Measurements from ENCODE around the gene CRMP1.
"Not testable (repeated sequence)": the region's sequence is repeated elsewhere in the genome, so short reads cannot be mapped to it uniquely, and the experiment has no call there.

The CRMP1 gene

DNA sequence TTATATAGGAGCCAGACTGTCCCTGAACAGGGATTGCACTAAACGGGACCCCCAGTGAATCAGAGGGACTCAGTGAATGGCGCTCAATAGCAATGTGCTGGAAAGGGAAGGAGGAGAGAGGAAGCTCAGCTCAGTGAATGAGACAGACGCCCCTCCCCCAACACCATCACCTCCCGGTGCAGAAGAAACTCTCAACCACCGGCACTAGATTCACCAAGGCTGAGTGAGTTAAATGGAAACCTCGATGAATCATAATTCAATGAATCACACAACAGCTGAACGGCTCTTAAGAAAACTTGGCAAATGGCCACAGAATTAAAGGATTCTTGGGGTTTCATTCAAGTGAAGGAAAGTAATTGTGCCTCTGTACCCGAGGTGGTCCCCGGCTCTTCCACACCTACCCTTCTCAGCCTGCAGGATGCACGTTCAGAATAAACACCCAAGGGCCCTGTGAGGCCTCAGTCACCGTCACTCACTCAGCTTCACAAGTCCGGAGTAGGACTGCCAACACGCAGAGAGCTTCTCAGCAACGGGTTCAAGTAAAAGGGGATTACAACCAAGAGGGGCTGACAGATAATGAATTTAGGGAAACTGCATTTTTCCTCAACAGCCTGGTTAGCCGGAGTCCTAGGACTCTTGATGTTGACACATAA lies 29.3 kb downstream of the CRMP1 start:
- no peak overlapping the region for H3K4me3 ChIP-seq (ENCODE audit: low read depth, low read length)

DNA sequence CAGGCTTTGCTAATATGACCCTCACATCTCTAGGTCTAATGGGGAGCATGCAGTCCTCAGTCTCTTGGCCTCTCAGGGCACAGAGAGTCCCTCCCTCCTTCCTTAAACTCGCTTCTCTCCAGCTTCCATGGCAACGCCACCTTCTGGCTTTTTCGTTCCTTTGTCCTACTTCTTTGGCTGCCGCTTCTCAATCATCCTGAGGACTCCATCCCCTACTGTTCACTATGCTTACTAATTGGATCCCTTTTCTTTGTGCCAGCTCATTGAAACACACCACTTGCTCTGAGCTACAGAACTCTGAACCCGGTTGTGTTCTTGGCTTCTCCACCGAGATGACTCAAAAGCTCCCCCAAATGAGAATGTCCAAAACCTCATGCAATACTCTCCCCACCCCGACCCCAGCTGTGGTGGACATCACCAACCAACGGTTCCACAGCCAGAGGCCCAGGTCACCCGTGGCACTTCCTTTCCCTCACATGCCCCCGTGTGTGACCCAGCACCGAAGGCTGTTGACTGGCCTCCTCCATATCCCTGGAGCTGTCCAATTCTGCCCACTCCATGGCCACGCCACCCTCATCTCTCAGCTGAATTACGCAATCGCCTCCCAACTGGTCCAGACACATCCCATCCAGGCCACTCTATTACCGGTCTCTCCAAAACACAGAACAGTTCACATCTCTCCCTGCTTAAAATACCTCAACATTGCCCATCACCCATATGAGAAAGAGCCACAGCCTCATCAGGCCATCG lies 34.7 kb downstream of the CRMP1 start:
- H3K4me3 ChIP-seq (ENCODE audit: low read depth, low read length): no peak overlapping the region

DNA sequence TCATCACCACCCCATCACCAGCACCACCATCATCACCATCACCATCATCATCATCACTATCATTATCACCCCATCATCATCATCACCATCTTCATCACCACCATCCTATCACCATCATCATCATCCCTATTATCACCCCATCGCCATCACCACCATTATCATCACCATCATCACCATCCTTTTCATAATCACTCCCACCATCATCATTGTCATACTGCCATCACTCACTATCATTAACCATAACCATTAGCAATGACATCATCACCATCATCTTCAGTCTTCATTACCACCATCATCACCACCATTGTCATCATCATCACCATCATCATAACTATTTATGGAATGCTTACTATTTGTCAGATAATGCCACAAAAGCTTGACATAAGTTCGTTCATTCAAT lies 35.7 kb downstream of the CRMP1 start:
- no peak overlapping the region for H3K4me3 ChIP-seq (ENCODE audit: low read depth, low read length)

DNA sequence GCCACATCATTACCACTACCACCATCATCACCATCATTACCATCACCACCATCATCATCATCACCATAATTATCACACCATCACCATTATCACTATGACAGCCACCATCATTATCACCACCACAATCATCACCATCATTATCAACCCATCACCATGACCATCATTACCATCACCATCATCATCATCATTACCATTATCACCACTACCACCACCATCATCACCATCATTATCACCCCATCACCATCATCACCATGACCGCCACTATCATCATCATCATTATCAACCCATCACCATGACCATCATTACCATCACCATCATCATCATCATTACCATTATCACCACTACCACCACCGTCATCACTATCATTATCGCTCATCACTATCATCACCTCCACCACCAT lies 36.5 kb downstream of the CRMP1 start:
- not testable (repeated sequence) for H3K4me3 ChIP-seq (ENCODE audit: low read depth, low read length)

DNA sequence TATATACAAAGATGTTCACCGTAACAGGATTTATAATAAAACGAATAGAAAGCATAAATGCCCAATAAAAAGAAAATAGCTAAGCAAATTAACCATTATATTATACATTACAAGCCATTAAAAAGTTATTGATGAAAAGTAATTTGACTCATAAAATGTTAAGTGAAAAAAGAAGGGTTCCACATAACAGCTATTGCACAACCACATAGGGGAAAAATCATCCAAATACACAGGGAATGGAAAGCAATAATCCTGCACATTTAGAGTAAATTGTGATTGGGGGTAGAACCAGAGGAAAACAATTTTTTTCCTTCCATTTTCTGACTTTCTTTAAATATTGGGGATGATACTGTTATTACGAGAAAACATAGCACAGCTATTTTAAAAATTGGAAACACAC lies 38.0 kb downstream of the CRMP1 start:
- H3K4me3 ChIP-seq (ENCODE audit: low read depth, low read length): no peak overlapping the region

DNA sequence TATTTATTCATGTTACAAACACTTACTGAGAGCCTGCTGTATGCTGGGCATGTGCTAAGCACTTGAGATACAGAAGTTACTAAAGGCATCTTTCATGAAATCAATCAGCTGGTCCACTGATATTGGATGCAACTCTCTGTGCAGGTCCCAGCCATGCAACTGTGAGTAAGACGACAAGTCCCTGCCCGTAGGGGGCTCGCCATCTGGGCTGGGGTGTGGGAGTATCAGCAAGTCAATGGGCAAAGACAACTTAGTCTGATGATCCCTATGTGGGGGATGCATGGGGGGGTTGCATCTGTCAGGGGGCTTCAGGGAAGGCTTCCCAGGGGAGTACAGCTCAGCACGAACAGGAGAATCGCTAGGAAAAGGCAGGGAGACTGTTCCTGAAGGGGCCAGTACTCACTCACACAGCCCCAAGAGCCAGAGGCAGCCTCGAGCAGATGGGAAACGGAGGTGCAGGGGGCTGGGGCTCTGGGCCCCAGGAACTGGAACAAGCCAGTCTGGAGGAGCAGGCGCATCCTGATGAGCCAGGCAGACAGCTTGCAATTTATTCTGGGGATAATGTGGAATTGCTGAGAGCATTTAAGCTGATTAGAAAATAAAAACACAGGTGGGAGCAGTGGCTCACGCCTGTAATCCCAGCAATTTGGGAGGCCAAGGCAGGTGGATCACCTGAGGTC lies 40.2 kb downstream of the CRMP1 start:
- no peak overlapping the region for H3K4me3 ChIP-seq (ENCODE audit: low read depth, low read length)

DNA sequence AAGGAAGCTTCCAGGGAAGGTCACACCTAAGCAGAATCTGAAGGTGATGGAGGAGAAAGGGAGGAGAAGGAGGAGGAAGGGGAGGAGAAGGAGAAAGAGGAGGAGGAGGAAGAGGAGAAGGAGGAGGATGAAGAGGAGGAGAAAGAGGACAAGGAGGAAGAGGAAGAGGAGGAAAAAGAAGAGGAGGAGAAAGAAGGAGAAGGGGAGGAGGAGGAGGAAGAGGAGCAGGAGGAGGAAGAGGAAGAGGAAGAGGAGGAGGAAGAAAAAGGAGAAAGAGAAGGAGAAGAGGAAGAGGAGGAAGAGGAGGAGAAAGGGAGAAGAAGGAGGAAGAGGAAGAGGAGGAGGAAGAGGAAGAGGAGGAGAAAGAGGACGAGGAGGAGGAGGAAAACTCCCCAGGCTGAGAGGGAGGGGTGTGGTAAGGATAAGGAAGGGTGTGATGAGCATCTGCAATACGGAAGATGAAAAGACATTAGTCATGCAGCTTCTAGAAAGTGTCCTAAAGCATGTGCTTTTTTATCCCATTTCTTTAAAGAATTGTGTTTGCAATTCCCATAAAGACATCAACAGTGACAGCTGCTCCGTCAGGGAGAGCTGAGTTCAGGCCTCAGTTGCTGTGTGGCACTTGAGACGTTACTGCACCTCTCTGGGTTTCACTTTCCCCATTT lies 41.1 kb downstream of the CRMP1 start:
- no peak overlapping the region for H3K4me3 ChIP-seq (ENCODE audit: low read depth, low read length)

DNA sequence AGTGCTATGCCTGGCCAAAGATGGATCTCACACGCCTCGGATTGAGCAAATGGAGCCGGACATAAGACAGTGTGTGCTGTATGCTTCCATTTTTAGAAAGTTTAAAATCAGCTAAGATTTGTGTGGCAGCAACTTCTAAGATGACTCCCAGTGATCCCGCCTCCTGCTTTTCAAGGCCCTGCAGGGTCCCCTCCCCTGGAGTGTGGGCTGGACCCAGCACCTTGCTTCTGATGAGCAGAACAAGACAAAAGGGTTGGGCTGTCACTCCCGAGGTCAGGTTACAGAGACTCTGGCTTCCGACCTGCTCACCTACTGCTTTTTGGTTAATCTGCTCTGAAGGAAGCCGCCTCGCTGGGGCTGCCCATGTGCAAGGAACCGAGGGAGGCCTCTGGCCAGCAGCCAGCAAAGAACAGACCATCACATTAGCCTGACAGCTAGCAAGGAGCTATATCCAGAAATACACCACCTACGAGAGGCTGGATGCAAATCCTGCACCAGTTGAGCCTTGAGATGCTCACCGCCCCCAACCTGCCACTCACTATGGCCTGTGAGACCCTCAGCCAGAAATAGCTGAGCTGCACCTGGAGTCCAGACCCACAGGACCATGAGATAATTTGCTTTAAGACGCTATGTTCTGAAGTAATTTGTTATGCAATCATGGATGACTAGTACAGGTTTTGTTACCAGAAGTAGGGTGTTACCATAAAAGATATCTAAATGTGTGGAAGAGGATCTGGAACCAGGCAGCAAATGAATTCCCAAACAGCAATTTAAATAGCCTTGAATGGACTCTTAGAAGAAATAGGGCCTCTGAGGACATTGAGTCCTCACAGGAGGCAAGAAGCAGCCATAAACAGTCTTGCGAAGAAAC lies 47.6 kb downstream of the CRMP1 start:
- H3K4me3 ChIP-seq (ENCODE audit: low read depth, low read length): no peak overlapping the region

DNA sequence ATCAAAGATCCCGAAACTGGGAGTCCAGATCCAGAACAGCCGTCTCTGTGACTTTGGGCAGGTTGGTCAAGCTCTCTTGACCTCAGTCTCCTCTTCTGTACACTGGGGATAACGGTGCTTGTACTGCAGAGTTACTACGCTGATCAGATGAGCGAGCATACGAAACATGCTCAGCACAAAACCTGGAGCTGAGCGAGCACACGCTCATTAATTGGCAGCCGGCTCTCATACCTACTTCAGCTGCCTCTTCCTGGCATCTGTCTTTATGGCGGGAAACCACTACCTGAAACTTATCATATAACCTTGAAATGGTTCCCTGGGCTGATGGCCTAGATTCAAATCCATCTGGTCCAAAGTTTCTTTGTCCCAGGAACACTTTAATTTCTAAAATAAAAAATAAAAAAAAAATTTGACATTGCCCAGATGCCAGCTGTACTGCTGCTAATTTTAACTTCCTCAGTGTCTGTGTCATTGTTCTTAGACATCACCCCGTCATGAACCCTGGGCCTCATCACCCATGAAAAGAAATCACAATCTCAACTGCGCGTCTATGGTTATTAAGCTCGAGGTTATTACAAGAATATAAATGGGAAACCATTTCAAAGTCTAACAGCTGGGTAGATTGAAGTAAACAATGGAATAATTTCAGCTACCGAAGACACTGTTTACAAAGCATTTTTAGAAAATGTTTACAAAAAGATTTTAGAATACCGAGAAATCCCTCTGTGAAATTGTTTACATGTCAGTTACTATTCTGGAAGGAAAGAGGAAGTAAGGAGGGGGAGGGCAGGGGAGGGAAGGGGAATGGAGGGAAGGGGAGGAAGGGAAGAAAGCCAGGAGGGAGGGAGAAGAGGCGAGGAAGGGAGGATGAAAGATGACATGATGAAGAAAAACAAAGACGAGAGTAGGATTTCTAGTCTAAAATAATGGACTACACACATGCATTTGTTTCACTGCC lies 49.0 kb downstream of the CRMP1 start:
- H3K4me3 ChIP-seq (ENCODE audit: low read depth, low read length): no peak overlapping the region

DNA sequence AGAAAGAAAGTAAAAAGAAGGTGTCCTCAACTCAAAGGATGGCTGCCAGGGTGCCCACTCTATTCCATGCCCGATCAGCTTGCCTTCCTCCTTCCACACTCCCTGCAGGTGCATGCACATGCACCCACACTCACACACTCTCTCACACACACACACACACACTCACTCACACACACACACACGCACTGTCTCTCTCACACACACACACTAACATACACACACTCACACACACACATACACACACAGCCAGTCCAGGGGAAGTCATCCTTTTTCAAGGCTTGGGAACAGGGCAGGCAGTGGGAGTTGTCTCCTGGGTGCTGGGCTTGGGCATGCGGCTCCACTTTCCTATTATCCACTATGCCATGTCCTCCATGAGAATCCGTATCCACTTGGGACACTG lies 50.4 kb downstream of the CRMP1 start:
- H3K4me3 ChIP-seq (ENCODE audit: low read depth, low read length): no peak overlapping the region

DNA sequence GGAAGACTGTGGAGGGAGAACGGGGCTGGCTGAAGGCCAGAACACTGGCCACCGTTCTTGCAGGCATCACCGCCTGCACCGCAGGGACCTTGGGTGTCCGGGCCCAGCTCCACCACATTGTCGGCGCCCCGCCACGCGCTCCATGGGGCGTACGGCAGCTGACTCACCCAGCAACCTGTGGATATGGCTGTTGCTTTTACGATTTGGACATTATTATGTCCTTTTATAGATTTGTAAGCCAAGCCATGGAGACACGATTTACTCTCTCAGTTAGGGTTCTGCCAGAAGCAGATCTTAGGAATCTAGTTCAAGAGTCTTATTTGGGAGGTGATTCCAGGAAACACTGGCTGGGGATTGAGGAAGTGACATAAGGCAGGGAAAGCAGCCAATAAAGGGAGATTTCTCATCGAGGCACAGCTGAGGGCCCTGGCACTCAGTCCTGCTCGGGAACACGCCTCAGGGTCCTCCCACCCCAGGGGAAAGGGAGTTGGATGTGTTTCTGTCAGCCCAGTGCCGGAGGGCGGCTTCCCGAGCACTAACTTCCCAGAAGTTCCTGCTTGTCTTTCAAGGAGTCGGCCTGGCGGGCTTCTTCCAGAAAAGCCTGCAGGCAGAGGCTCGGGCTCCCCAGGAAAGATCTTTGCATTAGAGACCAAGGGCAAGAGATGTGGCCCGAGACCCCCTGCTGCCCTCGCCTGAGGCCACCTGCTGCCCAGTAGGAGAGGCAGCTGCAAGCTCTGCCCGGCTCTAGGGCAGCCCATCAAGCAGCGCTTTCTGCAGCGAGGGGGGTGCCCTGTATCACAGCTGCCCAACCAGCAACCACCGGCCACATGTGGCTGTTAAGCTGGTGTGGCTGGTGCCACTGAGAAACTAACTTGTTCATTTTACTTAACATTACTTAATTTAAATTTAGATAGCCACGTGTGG lies 52.9 kb downstream of the CRMP1 start:
- H3K4me3 ChIP-seq (ENCODE audit: low read depth, low read length): no peak overlapping the region

DNA sequence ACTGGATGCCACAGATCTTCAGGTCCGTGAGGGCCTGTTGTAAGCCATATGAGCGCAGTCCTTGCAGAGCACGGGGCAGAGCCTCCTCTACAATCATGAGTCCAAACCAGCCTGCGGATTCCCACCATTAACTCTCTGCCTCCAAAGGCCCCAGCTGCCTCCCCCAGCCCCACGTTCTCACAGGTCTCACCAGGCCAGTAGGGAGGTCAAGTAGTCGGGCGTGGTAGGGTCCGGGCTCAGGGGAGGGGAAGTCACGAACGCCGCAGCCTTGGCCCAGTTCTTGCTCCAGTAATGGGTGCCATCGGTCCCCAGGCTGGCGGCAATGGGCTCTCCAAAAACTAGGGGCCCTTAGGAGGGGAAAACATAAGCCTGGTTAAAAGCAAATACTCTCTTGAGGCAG lies 53.6 kb downstream of the CRMP1 start:
- no peak overlapping the region for H3K4me3 ChIP-seq (ENCODE audit: low read depth, low read length)

DNA sequence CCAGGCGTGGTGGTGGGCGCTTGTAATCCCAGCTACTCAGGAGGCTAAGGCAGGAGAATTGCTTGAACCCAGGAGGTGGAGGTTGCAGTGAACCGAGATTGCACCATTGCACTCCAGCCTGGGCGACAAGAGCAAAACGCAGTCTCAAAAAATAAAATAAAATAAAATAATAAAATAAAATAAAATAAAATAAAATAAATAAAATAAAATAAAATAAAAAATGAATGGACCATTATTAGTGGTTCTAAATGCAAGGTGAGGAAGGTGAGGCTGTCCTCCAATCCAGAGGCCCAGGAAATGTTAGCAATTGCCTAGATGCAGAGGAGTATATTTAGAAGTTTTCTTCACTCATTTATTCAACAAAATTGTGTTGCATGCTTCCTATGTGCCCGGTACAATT lies 55.4 kb downstream of the CRMP1 start:
- not testable (repeated sequence) for H3K4me3 ChIP-seq (ENCODE audit: low read depth, low read length)

DNA sequence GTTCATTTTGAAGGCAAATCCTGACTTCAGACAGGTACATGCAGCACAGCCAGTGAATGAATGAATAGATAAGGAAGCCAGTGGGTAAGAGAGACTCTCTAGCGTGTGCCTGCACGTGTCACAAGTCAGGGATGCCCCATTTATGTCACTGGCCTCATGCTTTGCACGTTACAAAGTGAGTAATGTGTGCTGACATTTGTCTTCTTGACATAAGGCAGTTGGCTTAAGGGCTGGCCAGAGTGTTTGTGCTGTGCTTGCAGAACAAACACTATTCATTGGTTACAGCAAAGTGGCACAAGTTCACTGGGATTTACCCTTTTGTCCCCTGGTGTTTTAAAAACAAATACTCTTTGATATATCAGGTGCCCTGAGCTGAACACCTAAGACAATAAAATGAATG lies 55.9 kb downstream of the CRMP1 start:
- H3K4me3 ChIP-seq (ENCODE audit: low read depth, low read length): no peak overlapping the region

DNA sequence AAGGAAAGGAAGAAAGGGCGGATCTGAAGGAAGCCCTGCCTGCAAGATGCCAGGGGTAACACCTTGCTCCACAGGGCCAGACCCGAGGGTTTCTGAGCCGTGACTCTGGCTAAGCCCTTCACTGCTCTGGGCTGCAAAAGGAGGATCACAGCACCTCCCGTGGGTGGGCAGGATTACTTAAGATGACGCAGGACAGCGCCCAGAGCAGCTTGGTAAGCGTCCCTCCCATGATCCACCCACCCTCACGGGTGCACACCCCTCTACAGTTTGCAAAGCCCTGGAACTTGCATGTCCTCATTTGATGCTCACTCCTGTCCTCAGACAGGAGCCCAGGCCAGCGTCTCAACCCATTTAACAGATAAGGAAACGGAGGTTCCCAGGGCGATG lies 64.9 kb downstream of the CRMP1 start:
- H3K4me3 ChIP-seq (ENCODE audit: low read depth, low read length): no peak overlapping the region

DNA sequence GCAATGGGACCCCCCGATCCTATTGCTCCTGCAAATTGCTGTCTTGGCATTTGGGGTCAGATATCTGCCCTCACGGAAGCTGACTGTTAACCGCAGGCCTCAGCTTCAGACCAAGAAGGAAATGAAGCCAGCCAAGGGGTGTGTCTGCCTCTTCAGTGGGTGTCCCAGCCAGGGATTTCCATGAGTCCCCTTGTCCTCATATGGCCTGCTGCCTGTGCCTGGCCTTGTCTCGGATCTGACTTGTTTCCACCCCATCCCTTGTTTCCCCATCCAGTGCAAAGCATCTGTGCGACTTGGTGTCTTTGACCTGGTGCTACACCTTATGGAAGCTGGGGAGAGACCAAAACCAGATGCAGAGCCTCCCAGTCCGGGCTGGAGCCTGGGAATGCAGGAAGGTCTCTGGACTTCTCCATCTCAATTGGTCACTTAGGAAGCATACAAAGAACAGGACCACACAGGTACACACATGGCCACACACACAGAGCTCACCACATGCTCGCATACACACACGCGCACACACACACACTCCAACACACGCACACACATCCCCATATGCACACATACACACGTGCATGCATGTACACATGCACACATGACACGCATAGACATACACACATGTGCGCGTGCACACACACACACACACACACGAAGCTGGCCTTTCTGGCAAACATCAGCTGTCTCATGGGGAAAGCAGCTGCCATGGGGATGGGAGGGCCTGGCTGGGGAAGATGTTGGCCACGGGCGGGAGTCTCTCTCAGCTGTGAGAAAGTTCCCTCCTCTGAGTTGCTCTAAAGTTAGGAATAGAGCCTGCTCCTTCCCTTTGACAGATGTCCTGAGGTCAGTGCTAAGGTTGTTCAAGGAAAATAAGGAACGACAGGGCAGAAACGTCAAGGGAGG lies 65.5 kb downstream of the CRMP1 start:
- no peak overlapping the region for H3K4me3 ChIP-seq (ENCODE audit: low read depth, low read length)

DNA sequence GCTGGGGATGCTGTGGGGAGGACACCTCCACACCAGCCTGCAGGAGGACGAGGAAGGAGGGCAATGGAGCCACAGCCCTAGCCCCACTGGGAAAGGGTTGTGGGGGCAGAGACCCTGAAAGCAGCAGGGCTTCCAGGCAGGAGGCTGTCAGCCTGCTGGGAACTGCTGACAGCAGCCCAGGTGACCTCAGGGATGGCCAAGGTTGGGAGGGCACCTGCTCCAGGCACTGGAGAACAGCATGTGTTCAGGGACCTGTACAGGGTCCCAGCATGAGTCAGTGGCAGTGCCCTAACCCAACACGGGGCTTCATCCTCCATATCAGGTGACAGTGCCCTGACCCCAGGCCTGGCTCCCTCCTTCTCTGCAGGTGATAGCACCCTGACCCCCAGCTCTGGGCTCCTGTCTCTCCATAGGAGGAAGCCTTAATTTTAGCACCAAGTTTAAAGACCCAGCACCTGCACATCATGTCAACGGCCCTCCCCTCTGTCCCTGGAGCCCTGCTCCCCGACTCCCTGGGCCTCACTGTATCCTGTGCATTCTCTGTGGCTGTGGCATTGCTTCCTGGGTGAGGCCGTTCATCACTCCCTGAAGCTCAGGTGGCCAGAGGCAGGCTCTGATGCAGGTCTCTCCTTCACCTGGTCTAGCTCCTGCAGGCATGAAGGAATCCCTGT lies 66.3 kb downstream of the CRMP1 start:
- H3K4me3 ChIP-seq (ENCODE audit: low read depth, low read length): no peak overlapping the region
